ENCODE measurements around the gene ELL. TPM values are rescaled to one million over a fixed set of nuclear protein-coding genes. Genes with fewer than 3 reads are reported as not detected.
A peak's percentile ranks its signal among the peaks of the same experiment; 100 is the strongest.

The ELL gene
- total RNA-seq, 1 experiment from 2014 or later, result 14.6 TPM

DNA sequence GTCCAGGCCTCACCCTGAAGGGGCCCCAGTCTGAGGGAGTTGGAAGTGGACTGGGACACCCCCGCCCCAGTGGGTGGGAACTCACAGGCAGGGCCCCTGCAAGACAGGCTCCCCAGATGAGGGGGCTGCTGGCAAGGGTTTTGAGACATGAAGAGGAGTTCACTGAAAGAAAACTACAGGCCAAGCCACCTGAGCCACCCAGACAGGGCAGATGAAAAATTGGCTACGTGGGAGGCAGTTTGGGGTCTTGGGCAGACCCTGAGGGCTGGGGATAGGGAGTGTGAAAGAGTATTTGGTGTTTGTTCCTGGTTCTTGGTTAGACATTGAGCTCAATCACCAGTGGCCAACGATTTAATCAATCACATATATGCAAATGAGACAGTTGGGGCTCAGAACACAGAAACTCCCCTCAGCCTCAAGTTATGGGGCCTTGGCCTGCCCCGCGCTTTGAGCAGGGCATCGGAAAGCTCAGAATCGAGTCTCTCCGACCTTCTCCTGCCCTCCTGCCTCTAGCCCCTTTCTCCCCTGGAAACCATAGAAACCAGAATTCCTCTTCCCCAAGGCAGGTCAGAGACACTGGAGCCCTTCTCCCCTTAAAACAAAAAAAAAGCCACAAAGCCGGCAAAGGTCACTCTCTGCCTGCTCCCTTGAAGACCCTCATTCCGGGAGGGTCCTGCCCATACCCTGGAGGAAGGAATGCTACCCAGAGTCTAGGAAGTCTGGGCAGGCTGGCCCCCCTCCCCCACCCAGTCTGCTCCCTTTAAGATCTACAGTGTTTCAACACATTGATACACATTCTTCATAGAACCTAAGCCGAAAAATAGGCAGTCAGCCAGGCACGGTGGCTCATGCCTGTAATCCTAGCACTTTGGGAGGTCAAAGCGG is 82.6 kb downstream of the ELL start:
- Histone ChIP-seq H4K20me1 (ENCODE audit: insufficient read depth) (peaks cover 2% of the 10 kb centered on the region; the same call in 1 of the 2 replicates), H3K4me3 (no peak overlapping the region), H2AFZ (no peak overlapping the region), H3K27ac (peak overlapping the region; percentile 72), H3K79me2 (ENCODE audit: low read depth) (peaks cover 8% of the 10 kb centered on the region; the same call in 1 of the 2 replicates), H3K9me2 (ENCODE audit: insufficient read depth) (no peaks in the 10 kb centered on the region), H3F3A (ENCODE audit: insufficient read depth, low read depth) (peaks cover 76% of the 10 kb centered on the region), H3K9me3 (ENCODE audit: insufficient read depth, low read depth) (no peaks in the 10 kb centered on the region), H3K27me3 (ENCODE audit: insufficient read depth, low read depth) (no peaks in the 10 kb centered on the region), H3K4me2 (peak overlapping the region; percentile 80), H3K36me3 (ENCODE audit: low read depth) (no peaks in the 10 kb centered on the region; the same call in 1 of the 2 replicates), H3K4me1 (replicated peaks; ENCODE audit: insufficient read depth) (peaks cover 22% of the 10 kb centered on the region)
- no TSS peak for BruUV-seq (replicated peaks)
- TF ChIP-seq EZH2 (IDR thresholded peaks at IDR 0.05; ENCODE audit: low read depth) (no peak), CTCF (conservative IDR thresholded peaks at IDR 0.05) (no peak)
- POLR2A ChIA-PET (ENCODE audit: unreplicated experiment), result no interaction called here
- intact Hi-C loops (cut with micrococcal nuclease; ENCODE audit: unreplicated experiment), result no loop called here
- CTCF ChIA-PET, result interaction anchor here (0.7 kb wide), 1 partner anchor 120 kb away, joined by 3 read pairs; no protein-coding TSS in a partner anchor
- peak in 1 of 2 experiments; percentile 74 for DNase-seq

DNA sequence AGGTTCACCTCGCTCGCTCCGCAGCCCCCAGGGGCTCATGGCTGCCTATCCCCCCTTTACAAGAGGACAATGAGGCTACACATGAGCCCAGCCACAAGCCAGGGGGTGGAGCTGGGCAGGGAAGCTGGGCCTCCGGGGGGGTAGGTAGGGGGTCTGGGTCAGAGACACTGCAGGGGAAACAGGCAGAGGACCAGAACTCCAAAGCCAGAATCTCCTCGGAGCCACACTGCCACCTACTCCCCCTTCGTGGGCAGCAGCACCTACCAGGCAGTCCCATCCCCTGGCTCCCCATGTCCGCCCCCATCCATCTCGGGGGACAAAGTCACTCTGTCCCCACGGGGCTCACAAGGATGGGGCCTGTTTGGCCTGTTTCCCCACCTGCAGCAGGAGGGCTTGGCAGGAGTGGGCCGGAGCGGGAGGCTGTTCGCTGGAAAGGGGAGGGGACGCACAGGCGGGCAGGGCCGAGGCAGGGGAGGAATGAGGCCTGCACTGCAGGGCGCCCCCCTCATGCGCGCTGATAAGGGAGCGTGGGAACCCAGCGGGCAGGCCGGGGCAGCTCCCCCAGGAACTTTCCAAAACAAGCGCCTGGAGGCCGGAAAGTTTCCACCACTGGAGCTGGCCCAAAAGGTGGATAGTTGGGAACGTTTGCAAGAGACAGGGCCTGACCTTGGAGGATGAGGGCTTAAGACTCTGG is 83.4 kb downstream of the ELL start:
- BruUV-seq (replicated peaks), result no TSS peak
- Histone ChIP-seq H3F3A (ENCODE audit: insufficient read depth, low read depth) (peaks cover 75% of the 10 kb centered on the region), H3K4me1 (replicated peaks; ENCODE audit: insufficient read depth) (peaks cover 22% of the 10 kb centered on the region), H4K20me1 (ENCODE audit: insufficient read depth) (peaks cover 5% of the 10 kb centered on the region; the same call in 1 of the 2 replicates), H3K9me2 (ENCODE audit: insufficient read depth) (no peaks in the 10 kb centered on the region), H3K4me2 (peak overlapping the region; percentile 80), H2AFZ (no peak overlapping the region), H3K79me2 (ENCODE audit: low read depth) (peaks cover 8% of the 10 kb centered on the region; the same call in 1 of the 2 replicates), H3K36me3 (ENCODE audit: low read depth) (no peaks in the 10 kb centered on the region; the same call in 1 of the 2 replicates), H3K4me3 (peak overlapping the region; percentile 74; the same call in 1 of the 2 replicates), H3K9me3 (ENCODE audit: insufficient read depth, low read depth) (no peaks in the 10 kb centered on the region), H3K27ac (peak overlapping the region; percentile 72), H3K27me3 (ENCODE audit: insufficient read depth, low read depth) (no peaks in the 10 kb centered on the region)
- peak; percentile 74 to 77 for DNase-seq
- intact Hi-C loops (cut with micrococcal nuclease; ENCODE audit: unreplicated experiment), result no loop called here
- TF ChIP-seq EZH2 (IDR thresholded peaks at IDR 0.05; ENCODE audit: low read depth) (no peak), CTCF (conservative IDR thresholded peaks at IDR 0.05) (no peak)
- ChIA-PET CTCF (no interaction called here), POLR2A (ENCODE audit: unreplicated experiment) (no interaction called here)
